IPS DF 6.9 (cell line): ENCODE measurements around the gene TM4SF1.

Experiments
- DNase-seq: peaks from one replicate; pipeline ENCODE4 v3.0.0-alpha.2; 2013; ENCODE audit warnings: low read depth, low spot score
- H3K27ac ChIP-seq: one replicate; pipeline ENCODE4 v1.5.1; 2013; ENCODE audit warnings: low read length, control low read depth
- H3K27me3 ChIP-seq: 2 replicates; pipeline ENCODE4 v1.6.1; 2013; ENCODE audit warnings: mild to moderate bottlenecking, low read length; ENCODE audit not compliant: control insufficient read depth, insufficient read depth
- H3K36me3 ChIP-seq: 2 replicates; pipeline ENCODE4 v1.6.1; 2013; ENCODE audit warnings: low read length; ENCODE audit not compliant: control insufficient read depth, insufficient read depth
- H3K4me1 ChIP-seq: 2 replicates; pipeline ENCODE4 v1.6.1; 2013; ENCODE audit warnings: low read length; ENCODE audit not compliant: control insufficient read depth, insufficient read depth
- H3K4me3 ChIP-seq: 2 replicates; pipeline ENCODE4 v1.5.1; 2013; ENCODE audit warnings: mild to moderate bottlenecking, low read length
- H3K9me3 ChIP-seq: 2 replicates; pipeline ENCODE4 v1.6.1; 2013; ENCODE audit warnings: low read length, inconsistent platforms; ENCODE audit not compliant: control insufficient read depth, insufficient read depth
- WGBS: extraction: QIAGEN DNeasy Blood & Tissue Kit; methylation state at CpG from one replicate; pipeline ENCODE4 v1.1.7; 2013; ENCODE audit warnings: mixed read lengths, missing lambda C conversion rate; ENCODE audit not compliant: insufficient read length, insufficient coverage; 5-methylcytosine and 5-hydroxymethylcytosine counted together

The TM4SF1 gene

GRCh38 chr3:149409351-149409750, 31.9 kb upstream of the TM4SF1 start:
- Histone ChIP-seq H3K4me1 (no peaks in the 10 kb centered on the region), H3K36me3 (no peaks in the 10 kb centered on the region), H3K9me3 (no peaks in the 10 kb centered on the region), H3K4me3 (no peak overlapping the region), H3K27me3 (no peaks in the 10 kb centered on the region), H3K27ac (no peak overlapping the region)
- WGBS: no CpG with 5 or more reads among the region's 2 CpGs
- DNase-seq: no peak

GRCh38 chr3:149407898-149408297, 30.4 kb upstream of the TM4SF1 start:
- H3K36me3 ChIP-seq: no peaks in the 10 kb centered on the region
- no peak overlapping the region for H3K4me3 ChIP-seq
- no CpG with 5 or more reads among the region's 3 CpGs for WGBS
- no peak overlapping the region for H3K27ac ChIP-seq
- no peaks in the 10 kb centered on the region for H3K9me3 ChIP-seq
- no peaks in the 10 kb centered on the region for H3K27me3 ChIP-seq
- H3K4me1 ChIP-seq: no peaks in the 10 kb centered on the region
- DNase-seq: no peak

- Histone ChIP-seq H3K9me3 (no peaks in the 10 kb centered on the region), H3K27me3 (no peaks in the 10 kb centered on the region), H3K4me3 (no peak overlapping the region), H3K36me3 (no peaks in the 10 kb centered on the region), H3K4me1 (no peaks in the 10 kb centered on the region), H3K27ac (no peak overlapping the region)
- no CpG with 5 or more reads among the region's 2 CpGs for WGBS
- DNase-seq: no peak
Observed at GRCh38 chr3:149406244-149406752, 28.8 kb upstream of the TM4SF1 start.

GRCh38 chr3:149403443-149403842, 26.0 kb upstream of the TM4SF1 start:
- Histone ChIP-seq H3K27me3 (no peaks in the 10 kb centered on the region), H3K4me1 (no peaks in the 10 kb centered on the region), H3K9me3 (no peaks in the 10 kb centered on the region), H3K36me3 (no peaks in the 10 kb centered on the region), H3K4me3 (no peak overlapping the region), H3K27ac (no peak overlapping the region)
- no peak for DNase-seq
- WGBS: no CpG with 5 or more reads among the region's 2 CpGs

GRCh38 chr3:149402481-149402880, 25.0 kb upstream of the TM4SF1 start:
- no peak for DNase-seq
- no CpG with 5 or more reads among the region's 3 CpGs for WGBS
- Histone ChIP-seq H3K9me3 (no peaks in the 10 kb centered on the region), H3K27ac (no peak overlapping the region), H3K4me1 (no peaks in the 10 kb centered on the region), H3K27me3 (no peaks in the 10 kb centered on the region), H3K4me3 (no peak overlapping the region), H3K36me3 (no peaks in the 10 kb centered on the region)

GRCh38 chr3:149401926-149402310, 24.5 kb upstream of the TM4SF1 start:
- H3K36me3 ChIP-seq: no peaks in the 10 kb centered on the region
- no peak overlapping the region for H3K4me3 ChIP-seq
- H3K27me3 ChIP-seq: no peaks in the 10 kb centered on the region
- H3K9me3 ChIP-seq: no peaks in the 10 kb centered on the region
- H3K4me1 ChIP-seq: no peaks in the 10 kb centered on the region
- WGBS: no CpG with 5 or more reads among the region's 2 CpGs
- no peak for DNase-seq
- H3K27ac ChIP-seq: no peak overlapping the region

- Histone ChIP-seq H3K27me3 (no peaks in the 10 kb centered on the region), H3K36me3 (no peaks in the 10 kb centered on the region), H3K27ac (no peak overlapping the region), H3K4me1 (no peaks in the 10 kb centered on the region), H3K4me3 (no peak overlapping the region), H3K9me3 (no peaks in the 10 kb centered on the region)
- no CpG with 5 or more reads among the region's 3 CpGs for WGBS
- DNase-seq: no peak
Observed at GRCh38 chr3:149401212-149401925, 23.9 kb upstream of the TM4SF1 start.

- no peaks in the 10 kb centered on the region for H3K27me3 ChIP-seq
- H3K9me3 ChIP-seq: no peaks in the 10 kb centered on the region
- H3K27ac ChIP-seq: no peak overlapping the region
- H3K36me3 ChIP-seq: no peaks in the 10 kb centered on the region
- no peaks in the 10 kb centered on the region for H3K4me1 ChIP-seq
- no peak for DNase-seq
- no peak overlapping the region for H3K4me3 ChIP-seq
Observed at GRCh38 chr3:149400645-149401044, 23.2 kb upstream of the TM4SF1 start.

GRCh38 chr3:149398296-149398695, 20.8 kb upstream of the TM4SF1 start:
- no peaks in the 10 kb centered on the region for H3K9me3 ChIP-seq
- no peaks in the 10 kb centered on the region for H3K4me1 ChIP-seq
- no peak overlapping the region for H3K27ac ChIP-seq
- no peaks in the 10 kb centered on the region for H3K36me3 ChIP-seq
- WGBS: no CpG with 5 or more reads among the region's 1 CpG
- no peaks in the 10 kb centered on the region for H3K27me3 ChIP-seq
- no peak for DNase-seq
- H3K4me3 ChIP-seq: no peak overlapping the region

GRCh38 chr3:149397528-149397927, 20.1 kb upstream of the TM4SF1 start:
- WGBS: no CpG with 5 or more reads among the region's 3 CpGs
- Histone ChIP-seq H3K36me3 (no peaks in the 10 kb centered on the region), H3K27me3 (no peaks in the 10 kb centered on the region), H3K4me1 (no peaks in the 10 kb centered on the region), H3K9me3 (no peaks in the 10 kb centered on the region), H3K27ac (no peak overlapping the region), H3K4me3 (no peak overlapping the region)
- DNase-seq: no peak

GRCh38 chr3:149396476-149396875, 19.0 kb upstream of the TM4SF1 start:
- Histone ChIP-seq H3K4me1 (no peaks in the 10 kb centered on the region), H3K27me3 (no peaks in the 10 kb centered on the region), H3K4me3 (no peak overlapping the region), H3K36me3 (no peaks in the 10 kb centered on the region), H3K9me3 (no peaks in the 10 kb centered on the region), H3K27ac (no peak overlapping the region)
- DNase-seq: no peak
- no CpG with 5 or more reads among the region's 6 CpGs for WGBS
